NCI-H510A (cell line): ENCODE results near the gene NACC2.

ENCODE experiments used
- DNase-seq: peaks from one replicate; lab custom pipeline; 2025; lab: John Stamatoyannopoulos, UW

Gene NACC2

DNA sequence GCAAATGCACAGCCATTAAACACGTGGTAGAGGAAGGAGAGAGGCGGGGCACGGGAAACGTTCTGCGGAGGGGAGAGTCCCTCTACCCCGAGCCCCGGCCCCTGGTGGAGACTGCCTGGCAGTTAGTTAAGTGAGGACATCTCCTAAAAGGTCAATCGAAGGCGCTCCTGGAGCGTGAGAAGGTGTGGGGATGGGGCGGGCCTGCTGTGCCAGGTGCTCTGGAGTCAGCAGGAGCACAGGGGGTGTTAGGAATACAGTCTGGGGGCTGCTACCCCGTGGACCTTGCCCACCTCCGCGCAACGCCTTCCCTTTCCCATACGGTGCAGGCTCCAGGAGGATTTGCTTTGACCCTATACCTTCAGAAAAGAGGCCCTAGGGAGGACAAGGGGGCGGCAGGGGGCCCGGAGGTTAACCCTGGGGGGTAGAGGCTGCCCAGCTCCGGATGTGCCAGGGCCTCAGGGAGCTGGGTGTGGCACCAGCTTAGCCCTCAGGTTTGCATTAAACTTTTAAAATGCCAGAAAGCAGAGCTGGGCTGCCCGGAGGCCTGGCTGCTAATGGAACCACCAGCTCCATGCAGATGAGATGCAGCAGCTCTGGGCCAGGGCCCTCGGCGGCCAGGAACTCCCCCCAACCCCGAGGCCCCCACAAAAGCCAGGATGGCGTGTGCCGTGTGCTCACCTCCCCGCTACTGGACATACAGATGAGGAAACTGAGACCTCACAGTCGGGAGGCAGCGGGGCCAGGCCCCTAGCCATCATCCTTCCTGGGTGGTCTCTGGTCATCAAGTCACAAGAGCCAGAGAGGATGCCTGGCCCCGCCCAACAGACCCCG lies 39.2 kb downstream of the NACC2 start:
- DNase-seq = no peak

DNA sequence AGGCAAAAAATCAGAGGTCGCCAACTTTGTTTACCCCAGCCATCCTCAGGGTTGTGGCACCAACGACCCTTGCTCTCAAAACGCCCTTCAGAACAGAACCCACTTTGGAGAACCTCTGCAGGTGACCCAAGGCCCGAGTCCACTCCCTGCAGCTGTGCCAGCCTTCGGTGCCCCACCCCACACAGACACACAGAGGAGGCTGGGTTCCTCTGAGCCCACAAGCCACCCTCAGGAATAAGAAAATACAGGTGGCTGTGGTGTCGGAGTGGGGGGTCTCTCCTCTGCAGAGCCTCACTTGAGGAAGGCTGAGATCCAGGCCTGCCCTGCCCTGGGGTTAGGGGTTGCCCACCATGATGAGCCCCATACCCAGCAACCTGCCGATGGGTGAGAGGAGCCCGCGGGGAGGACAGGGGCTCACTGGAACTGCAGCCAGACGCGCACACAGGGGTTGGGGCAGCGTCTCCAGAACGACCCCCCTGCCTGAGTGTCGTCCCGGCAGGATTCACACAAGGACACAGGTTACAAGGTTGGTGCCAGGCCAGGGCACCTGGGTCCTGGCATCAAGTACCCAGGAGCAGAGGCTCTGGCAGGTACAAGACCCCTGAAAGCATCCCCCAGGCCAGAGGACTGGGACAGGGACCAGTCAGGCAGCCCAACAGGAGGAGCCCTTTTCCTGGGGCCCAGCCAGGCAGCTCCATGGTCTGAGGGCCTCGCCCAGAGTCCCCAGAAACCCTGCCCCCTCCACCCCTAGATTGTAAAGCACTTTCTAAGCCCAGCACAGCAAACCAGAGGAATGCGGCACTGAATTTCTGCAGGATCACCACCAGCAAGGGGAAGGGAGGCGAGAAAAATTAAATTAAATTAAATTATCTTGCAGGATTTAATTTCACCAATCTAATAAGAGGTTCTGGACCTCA lies 40.0 kb downstream of the NACC2 start:
- no peak for DNase-seq

DNA sequence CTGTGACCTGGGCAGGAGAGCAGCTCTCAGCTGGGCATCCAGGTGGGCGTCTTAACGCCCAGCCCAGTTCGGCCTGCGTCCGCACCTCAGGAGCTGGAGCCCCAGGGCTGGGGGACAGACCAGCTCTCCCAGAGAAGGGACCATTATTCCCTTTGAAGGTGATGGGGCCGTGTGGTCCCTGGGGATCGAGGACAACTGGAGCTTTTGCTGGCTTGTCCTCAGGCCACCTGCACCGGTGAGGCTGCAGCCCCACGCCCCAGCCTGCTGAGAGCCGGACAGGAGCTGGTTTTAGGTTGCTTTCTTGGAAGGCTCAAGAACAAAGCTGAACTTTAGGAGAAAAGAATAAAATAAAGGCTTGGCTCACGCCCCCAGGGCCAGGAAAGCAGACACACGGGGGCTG lies 40.9 kb downstream of the NACC2 start:
- no peak for DNase-seq

DNA sequence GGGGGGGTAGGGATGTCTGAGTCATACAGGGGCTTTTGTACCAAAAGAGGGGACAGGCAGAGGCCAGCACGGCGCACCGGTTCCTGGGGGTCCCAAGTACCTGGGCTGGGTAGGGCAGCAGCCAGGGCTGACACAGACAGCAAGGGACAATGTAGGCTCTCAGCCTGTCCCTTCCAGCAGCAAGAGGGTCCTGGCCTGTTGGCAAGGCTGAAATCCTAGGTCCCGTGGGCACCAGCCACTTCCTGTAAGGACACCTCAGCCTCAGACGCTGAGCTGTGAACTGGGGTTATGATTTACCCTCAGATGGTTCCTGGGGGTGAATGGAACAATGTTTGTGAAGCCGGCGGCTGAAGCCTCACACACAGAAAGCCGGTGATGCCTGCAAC lies 41.3 kb downstream of the NACC2 start:
- no peak for DNase-seq

DNA sequence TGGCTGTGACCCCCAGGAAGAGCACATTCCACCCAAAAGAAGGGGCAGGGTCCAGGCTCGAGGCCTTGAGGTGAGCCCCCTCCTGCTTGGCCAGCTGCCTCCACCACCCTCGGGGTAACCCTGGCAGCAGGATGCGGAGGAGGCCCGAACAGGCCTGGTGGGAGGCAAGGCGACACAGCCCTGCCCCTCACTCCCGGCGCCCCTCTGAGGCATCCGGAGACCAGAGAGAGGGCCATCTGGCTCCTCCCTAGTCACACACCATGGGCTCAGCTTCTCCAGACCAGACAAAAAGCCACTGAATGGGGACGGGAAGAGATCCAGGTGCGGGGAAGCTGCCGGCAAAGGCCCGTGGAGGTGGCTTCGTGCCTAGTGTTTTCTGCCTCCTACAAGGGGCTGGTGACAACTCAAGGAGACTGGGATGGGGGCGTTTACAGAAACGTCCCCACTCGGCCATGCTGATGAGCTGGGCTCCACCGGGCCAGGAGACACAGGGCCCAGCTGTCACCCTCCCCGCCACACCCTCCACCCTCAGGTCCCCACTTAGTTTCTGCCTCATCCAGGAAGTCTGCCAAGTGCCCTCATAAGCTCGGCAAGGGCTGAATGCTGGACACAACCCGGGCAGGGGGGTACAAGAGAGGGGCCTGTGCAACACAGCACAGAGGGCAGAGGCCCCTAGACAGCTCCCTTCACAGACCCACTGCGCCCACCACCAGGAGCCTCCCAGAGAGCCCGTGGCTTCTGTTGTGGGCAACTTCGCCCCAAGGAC lies 41.9 kb downstream of the NACC2 start:
- DNase-seq = peak; percentile 9

DNA sequence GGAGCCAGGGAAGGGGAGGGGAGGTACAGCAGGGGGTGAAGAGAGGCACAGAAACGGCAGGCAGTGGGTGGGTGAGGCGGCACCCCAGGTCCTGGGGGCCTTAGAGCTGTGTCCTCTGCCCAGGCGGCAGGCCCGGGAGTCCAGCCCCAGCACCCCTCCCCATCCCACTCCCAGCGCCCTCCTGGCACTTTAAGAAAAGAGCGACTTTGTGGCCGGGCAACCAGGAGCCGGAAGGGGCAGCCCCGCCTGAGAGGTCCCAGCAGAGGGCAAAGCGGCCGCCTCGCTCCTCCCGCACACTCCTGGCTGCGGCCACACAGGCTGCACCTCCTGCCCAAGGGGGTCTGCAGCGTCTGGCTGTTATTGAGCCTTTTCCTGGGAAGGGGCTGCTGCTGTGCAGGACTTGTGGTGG lies 42.6 kb downstream of the NACC2 start:
- no peak for DNase-seq

DNA sequence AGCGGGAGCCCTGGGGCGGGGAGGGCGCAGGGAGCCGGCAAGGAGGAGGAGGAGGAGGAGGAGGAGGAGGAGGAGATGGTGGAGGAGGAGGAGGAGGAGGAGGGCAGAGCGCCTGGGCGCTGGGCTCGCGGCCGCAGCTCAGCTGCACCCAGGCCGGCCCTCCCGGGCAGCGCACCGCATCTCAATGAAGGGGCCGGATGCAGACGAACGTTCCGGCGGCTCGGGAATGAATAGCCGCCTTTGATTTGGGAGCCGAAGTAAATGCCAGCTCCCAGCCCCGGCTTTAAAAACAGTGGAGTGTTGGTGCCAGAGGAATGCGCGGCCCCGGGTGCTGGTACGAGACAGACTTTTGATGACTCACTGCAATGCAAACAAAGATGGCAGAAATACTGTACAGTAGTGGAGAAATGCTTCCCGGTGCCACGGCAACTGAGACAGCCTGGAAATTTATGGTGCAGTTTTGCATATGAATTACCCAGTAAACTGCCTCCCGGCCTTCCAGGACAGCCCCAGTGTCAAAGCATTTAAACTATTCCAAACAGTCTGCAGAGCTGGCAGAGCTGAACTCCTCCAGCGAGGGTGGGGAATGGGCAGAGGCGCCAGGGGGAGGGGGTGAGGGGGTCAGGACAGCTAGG lies 43.1 kb downstream of the NACC2 start:
- peak; percentile 79 for DNase-seq

DNA sequence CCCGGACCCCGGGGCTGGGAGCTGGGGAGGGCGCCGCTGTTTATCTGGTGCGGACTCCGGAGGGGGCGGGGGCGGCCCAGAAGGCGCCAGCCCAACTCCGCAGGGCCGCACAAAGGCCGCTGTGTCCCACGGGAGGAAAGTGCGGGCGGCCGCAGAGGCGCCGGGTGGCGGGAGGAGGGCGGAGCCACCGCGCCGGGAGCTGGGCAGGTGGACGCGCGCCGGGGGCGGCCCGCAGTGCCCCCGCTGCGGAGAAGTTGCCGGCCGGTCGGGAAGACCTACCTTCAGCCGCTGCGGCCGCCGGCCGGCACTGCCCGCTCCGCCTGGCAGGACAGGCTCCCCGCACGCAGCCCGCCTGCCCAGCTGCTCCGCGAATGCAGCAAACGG lies 43.6 kb downstream of the NACC2 start:
- no peak for DNase-seq

DNA sequence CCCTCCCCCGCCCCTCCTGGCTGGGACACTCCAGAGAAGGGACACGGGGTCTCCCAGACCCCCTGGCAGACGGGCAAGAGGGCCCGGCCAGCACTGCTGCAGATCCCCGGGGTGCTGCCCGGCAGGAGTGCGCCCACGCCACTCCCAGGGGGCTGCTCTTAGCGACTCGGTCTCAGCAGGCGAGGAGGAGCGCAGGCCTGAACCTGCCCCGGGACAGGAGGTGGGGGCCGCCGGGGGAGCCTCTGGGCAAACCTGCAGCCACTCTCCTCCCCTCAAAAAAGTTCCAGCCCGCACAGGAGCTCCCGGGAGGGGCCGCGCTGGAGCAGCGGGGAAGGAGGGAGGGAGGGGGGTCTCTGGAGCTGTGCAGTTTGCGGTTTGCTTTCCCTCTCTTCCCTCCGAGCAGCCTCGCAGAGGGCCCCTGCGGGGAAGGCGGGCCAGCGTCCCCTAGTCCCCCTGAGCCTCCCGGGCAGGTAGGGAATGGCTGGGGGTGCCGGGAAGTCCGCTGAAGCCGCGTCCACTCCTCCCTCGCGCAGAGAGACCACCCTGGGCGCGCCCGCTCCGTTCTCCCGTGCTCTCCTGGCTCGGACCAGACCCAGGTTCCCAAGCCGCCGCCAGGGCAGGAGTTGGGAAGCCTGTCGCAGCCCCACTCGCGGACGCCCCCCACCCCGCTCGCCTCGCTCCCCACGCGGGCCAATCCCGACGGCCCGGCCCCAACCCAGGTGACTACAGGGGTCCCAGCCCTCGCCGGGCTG lies 44.2 kb downstream of the NACC2 start:
- no peak for DNase-seq

DNA sequence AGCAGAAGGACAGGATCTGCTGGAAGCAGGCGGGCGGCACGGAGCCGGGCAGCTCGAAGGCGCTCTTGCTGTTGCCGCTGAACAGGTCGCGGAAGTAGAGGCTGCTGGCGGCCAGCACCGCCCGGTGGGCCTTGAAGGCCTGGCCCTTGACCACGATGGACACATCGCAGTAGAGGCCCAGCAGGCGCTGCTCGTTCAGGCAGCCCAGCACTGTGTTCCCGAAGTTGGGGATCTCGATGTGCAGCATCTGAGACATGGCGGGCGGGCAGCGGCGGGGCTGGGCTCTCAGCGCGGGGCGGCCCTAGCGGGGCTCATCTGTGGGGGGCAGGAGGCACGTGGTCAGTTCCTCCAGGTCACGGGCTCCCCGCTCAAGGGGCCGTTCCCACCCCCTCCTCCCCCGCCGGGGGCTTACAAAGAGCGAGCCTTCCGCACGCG lies 44.8 kb downstream of the NACC2 start:
- DNase-seq = no peak

DNA sequence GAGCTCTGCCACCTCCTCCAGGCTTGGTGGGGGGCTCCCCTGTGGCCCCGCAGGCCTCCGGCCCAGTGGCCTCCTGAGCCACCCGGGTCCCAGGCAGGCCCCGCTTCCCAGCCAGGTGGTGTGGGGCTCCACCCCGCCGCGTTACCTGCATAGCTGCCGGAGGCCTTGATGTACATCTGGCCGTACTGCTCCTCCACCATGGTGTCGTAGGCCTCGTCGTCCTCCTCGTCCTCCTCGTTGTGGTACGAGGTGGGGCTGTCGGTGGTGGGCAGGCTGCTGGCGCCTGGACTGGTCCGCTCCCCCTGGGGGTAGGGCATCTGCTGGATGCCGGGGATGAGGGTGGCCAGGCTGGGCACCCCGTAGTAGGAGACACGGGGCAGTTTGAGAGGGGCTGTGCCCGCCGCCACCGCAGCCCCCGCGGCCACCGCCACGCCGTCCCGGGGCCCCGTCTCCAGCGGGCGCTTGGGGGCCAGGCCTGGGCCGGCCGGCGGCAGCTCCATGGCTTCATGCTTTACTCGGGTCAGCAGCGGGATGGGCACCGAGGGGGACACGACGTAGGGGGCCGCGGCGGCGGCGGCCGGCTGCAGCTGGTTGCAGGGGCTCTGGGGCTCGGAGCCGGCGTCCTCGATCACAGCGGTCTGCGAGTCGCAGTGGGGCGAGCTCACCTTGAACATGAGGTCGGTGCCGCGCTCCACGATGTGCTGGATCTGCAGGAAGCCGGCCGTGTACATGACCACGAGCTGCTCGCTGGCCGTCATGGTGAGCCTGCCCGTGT lies 45.4 kb downstream of the NACC2 start:
- no peak for DNase-seq

DNA sequence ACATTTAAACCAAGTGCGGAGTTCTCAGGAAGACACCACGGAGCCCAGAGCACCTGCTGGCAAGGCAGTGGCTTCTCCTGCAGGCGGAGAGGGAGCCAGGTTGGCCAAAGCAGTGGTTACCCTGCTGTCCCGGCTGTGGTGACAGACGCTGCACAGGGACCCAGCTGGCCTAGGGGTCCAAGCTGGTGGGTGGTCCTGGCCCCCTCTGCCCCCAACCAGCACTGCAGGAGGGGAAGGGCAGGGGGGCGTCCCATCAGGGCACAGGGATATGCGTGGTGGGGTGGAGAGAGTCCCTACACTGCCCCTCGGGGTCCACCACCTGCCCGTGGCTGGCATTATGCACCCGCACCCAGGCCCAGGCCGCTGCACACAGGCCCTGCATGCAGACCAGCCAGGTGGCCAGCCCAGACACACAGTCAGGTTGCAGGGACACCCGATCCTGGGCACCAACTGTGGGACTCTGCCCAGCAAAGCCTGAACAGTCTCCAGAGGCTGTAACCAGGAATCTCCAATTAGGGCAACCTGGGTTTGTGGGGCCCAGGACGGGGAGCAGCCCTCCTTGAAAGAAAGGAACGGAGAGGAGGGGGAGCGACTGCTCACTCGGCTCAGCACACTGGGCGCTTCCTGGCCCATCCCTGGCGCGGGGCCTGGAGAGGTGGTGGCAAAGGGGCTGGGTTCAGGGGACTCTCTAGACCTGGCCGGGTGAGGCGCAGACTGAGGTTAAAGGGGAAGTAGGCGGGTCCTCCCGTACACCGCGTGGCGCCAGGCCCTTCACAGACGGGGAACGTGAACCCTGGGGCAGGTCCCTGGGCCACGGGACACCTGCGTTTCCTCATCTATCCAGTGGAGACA lies 46.3 kb downstream of the NACC2 start:
- no peak for DNase-seq

DNA sequence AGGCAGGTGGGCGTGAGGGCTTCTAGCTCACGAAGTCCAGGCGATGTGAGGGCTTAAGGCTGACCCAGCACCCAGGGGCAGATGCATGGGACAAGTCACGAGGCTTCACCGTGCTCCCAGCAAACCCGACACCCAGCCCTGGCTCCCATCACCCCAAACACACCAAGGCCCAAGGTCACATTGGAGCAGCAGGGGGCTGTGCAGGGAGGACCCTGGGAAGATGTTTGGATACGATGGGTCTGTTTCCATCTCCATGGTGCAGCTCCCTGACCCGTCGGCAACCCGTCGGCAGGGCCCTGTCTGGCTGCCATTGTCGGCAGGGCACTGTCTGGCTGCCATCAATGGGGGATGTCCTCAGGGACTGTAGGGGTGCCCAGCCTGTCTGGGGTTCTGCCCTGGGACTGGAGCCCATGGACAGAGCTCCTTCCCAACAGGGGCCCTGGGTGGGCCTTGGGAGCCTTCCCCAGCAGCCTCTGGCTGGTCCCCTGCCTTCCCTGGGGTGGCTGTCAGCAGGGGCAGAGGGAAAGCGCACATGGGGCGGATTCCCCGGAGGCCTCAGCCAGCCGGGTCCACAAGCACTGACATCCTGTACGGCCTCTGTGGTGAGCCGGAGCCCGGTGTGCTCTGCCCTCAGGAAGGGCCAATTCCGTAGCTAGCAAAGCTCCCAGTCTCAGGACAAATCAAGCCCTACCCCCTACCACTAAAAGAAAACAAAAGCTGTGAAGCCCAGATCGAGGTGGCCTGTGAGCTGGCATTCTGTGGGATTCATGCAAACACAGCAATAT lies 47.1 kb downstream of the NACC2 start:
- DNase-seq = no peak

DNA sequence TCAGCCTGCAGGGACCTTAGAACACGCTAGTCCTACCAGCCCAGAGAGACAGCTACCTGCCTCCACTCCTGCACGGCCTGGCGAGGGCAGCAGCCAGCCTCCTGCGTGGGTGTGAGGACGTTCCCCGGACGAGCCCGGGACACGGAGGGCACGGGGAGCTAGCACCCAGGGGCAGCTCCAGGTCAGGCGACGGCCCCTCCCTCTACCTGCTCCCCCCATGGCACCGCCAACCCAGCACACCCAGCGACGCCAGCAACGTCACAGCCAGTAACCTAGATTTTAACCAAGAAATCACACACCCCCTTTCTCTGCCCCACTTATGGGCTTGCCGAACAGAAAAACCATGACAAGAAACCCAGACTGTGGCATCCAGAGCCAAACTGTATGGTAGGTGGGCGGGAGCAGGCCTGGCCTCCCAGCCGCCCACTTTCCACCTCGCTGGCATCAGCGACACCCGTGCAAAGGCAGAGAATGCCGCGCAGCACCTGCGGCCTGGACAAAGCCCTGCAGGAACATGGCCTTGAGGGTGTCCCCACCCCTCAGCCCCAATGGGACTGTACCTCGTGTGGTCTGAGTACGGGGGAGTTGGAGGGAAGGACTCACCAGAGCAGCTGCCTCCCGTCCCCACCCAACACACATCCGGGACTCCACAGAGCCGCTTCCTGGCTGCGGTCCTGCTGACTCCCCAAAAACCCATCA lies 47.9 kb downstream of the NACC2 start:
- no peak for DNase-seq

DNA sequence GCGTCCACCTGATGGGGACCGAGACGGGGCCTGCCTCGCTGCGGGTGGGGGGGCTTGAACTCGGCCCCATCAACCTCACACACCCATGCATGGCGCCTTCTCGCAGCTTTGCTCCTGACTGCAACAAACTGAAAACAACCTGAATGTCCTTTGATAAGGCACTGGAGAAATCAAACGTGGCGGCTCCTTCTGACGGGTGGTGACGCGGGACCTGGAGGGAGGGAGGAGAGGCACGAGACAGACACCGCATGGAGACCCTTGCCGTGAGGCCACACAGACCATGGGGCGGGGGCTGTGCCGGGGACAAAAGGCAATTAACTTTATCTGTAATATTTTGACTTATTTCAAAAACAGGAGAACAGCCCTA lies 48.6 kb downstream of the NACC2 start:
- no peak for DNase-seq

DNA sequence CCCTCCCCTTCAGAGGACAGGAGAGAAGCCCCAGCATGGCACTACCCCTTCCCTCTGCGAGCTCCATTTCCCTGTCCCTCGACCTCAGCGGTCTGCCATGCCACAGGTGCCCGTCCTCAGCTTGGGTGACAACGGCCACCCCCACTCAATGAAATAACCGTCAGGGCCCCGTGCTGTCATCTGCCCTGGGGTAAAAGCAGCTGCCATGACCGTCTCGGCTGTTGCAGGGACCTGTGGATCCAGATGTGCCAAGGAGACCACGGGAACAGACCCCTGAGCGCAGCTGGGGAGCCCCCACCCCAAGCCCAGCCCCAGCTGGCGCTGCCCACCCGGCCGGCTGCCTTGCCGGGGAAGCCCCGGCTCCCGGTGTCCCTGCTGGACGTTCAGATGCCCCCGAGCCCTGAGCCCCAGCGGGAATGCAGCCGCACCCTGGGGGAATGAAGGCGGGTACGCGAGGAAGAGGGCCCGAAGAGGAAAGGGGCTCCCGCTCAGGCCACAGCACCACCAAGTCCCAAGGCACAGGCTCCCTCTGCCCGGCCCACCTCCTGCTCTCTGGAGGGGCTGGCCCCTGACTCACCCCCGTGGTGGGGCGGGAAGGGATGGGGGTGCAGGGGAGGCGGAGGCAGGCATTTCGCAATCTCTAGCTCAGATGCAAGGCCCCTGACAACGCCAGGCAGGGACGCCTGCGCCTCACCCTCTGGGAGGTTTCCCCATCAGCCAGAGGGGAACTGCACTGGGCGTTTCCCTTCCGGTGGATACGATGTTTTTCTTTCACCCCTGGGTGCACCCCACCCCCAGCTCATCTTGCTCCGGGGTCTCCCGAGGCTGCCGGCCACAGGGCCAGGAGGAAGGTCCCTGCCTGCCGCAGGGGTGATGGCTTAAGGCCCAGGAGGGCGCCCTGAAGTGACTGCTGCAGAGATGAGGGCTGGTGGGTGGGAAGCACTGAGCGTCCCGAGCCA lies 49.2 kb downstream of the NACC2 start:
- DNase-seq = no peak
